CD4-positive, alpha-beta T cell (primary cell): ENCODE data around the gene BLID. TPM values are rescaled to one million over a fixed set of nuclear protein-coding genes. Genes with fewer than 3 reads are reported as not detected.

Source experiments
- ATAC-seq: fragments of 200-7000 bp; cut with Tn5 transposase; one replicate; pipeline ENCODE4 v1.10.0; 2022; ENCODE audit warnings: mild to moderate bottlenecking; ENCODE audit not compliant: poor library complexity
- CTCF ChIA-PET: fragments of 350-600 bp; sonication (Branson Sonifier 250); formaldehyde crosslinking; loops from one replicate; lab custom pipeline; 2021; ENCODE audit warnings: antibody characterized with exemption, inconsistent platforms; lab: Charles Lee
- POLR2A ChIA-PET: fragments of 350-600 bp; sonication (Branson Sonifier 250); formaldehyde crosslinking; loops from one replicate; lab custom pipeline; 2021; ENCODE audit warnings: antibody characterized with exemption, inconsistent platforms; lab: Charles Lee
- DNase-seq, 14 experiments: peaks; one replicate each; pipeline ENCODE4 v3.0.0-alpha.2; 2013 to 2020; ENCODE audit warnings: mixed read lengths in 2 of 14
- H3K27ac ChIP-seq, 2 donors: one replicate each; pipeline versions ENCODE4 v1.5.1 to v1.7.0; 2013; ENCODE audit warnings: low read length in 2 of 2, low read depth in 1 of 2, mild to moderate bottlenecking in 1 of 2
- H3K27me3 ChIP-seq, 2 experiments: 1 replicate in 1 of 2; 2 replicates in 1 of 2; pipeline versions ENCODE4 v1.6.1 to v1.7.0; 2013; ENCODE audit warnings: low read length in 2 of 2, control low read depth in 1 of 2, mild to moderate bottlenecking in 1 of 2, moderate library complexity in 1 of 2; ENCODE audit not compliant: insufficient read depth in 2 of 2, control insufficient read depth in 1 of 2
- H3K36me3 ChIP-seq: one replicate; pipeline ENCODE4 v1.6.1; 2013; ENCODE audit warnings: low read length, control low read depth; ENCODE audit not compliant: insufficient read depth
- H3K4me1 ChIP-seq: one replicate; pipeline ENCODE4 v1.6.1; 2013; ENCODE audit warnings: low read length, control low read depth; ENCODE audit not compliant: insufficient read depth
- H3K4me3 ChIP-seq: one replicate; pipeline ENCODE4 v1.5.1; 2013; ENCODE audit warnings: mild to moderate bottlenecking, low read length, moderate library complexity
- H3K9me3 ChIP-seq, 2 experiments: 1 replicate in 1 of 2; 2 replicates in 1 of 2; pipeline versions ENCODE4 v1.6.1 to v1.7.0; 2013; ENCODE audit warnings: low read length in 2 of 2, mild to moderate bottlenecking in 2 of 2, control low read depth in 1 of 2, moderate library complexity in 1 of 2; ENCODE audit not compliant: control insufficient read depth in 1 of 2, insufficient read depth in 1 of 2
- H3K27ac Mint-ChIP-seq: one replicate; pipeline ENCODE4 v1.8.0; 2020; ENCODE audit warnings: mixed read lengths
- H3K27me3 Mint-ChIP-seq: one replicate; pipeline ENCODE4 v1.8.0; 2021; ENCODE audit warnings: mixed read lengths
- H3K36me3 Mint-ChIP-seq: one replicate; pipeline ENCODE4 v1.8.0; 2021; ENCODE audit warnings: low read depth, mixed read lengths
- H3K4me1 Mint-ChIP-seq: one replicate; pipeline ENCODE4 v1.8.0; 2021; ENCODE audit warnings: low read depth, mixed read lengths
- H3K4me3 Mint-ChIP-seq: one replicate; pipeline ENCODE4 v1.8.0; 2020; ENCODE audit warnings: mild to moderate bottlenecking, mixed read lengths
- H3K9me3 Mint-ChIP-seq: one replicate; pipeline ENCODE4 v1.8.0; 2020; ENCODE audit warnings: mixed read lengths
- intact Hi-C, 2 experiments: fragments of 100-400 bp; cut with DNase I in 1 of 2; cut with micrococcal nuclease in 1 of 2; formaldehyde crosslinking; loops; one replicate each; pipeline versions ENCODE4 v1.15.1 to v1.9.0; 2023 to 2025; cut with DNase I, micrococcal nuclease
- total RNA-seq, 174 experiments: library from RNA in 2 of 174; stranded (reverse) in 2 of 174; gene quantifications; one replicate each; pipeline ENCODE4 v1.2.3 and lab custom pipeline; 2021 to 2026
- TF ChIP-seq, protein P1 (sequence below): fragments of 200-600 bp; IDR thresholded peaks from one replicate; pipeline ENCODE4 v1.8.0; 2022; ENCODE audit warnings: antibody characterized with exemption, mild to moderate bottlenecking

BLID gene
- total RNA-seq, 2 experiments from 2014 or later: not detected

DNA sequence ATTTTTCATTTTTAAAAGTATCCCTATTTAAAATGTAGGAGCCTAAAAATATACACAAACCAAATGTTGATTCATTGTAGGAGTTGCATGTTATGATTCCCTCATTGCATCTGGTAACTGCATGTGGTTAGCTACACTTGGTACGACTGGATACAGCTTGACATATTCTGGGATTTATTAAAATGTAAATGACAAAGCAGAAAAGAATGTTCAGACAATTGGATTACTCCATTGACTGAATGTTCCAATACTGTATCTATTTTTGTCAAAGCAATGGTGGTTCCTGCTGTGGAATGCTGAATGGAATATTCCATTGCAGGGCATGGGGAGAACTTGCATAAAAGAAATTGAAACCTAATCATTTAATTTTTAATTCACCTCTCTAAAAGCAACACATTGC lies 30.8 kb downstream of the BLID start:
- H3K36me3 Mint-ChIP-seq: no peaks in the 10 kb centered on the region
- H3K27ac Mint-ChIP-seq: no peak overlapping the region
- no peaks in the 10 kb centered on the region for H3K4me1 Mint-ChIP-seq
- no peaks in the 10 kb centered on the region for H3K9me3 Mint-ChIP-seq
- intact Hi-C loops: no loop called here
- no peak for ATAC-seq
- ChIA-PET POLR2A (no interaction called here), CTCF (no interaction called here)
- H3K4me3 Mint-ChIP-seq: no peak overlapping the region
- TF ChIP-seq, protein P1, sequence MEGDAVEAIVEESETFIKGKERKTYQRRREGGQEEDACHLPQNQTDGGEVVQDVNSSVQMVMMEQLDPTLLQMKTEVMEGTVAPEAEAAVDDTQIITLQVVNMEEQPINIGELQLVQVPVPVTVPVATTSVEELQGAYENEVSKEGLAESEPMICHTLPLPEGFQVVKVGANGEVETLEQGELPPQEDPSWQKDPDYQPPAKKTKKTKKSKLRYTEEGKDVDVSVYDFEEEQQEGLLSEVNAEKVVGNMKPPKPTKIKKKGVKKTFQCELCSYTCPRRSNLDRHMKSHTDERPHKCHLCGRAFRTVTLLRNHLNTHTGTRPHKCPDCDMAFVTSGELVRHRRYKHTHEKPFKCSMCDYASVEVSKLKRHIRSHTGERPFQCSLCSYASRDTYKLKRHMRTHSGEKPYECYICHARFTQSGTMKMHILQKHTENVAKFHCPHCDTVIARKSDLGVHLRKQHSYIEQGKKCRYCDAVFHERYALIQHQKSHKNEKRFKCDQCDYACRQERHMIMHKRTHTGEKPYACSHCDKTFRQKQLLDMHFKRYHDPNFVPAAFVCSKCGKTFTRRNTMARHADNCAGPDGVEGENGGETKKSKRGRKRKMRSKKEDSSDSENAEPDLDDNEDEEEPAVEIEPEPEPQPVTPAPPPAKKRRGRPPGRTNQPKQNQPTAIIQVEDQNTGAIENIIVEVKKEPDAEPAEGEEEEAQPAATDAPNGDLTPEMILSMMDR: no peak
- no peaks in the 10 kb centered on the region for H3K9me3 ChIP-seq
- DNase-seq: no peak
- no peak overlapping the region for H3K4me3 ChIP-seq
- H3K27me3 Mint-ChIP-seq: peaks cover 2% of the 10 kb centered on the region
- no peaks in the 10 kb centered on the region for H3K4me1 ChIP-seq
- no peak overlapping the region for H3K27ac ChIP-seq
- H3K27me3 ChIP-seq: no peaks in the 10 kb centered on the region
- no peaks in the 10 kb centered on the region for H3K36me3 ChIP-seq

DNA sequence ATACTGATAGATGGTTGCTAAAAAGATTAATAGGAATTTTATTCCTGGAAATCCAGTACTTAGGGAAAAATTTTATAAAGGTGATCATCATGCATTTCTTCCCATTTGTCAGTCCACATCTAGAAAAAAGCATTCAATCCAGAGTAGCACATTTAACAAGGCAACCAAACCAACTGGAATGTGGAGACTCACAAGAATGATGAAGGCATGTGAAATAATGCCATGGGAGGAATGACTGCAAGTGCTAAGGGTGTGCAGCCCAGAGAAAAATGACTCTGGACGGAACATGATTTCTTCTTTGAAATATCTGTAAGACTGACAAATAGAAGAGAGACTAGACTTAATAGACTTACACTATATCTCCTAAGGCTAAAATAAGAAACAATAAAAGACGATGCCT lies 33.8 kb downstream of the BLID start:
- TF ChIP-seq, protein P1: no peak
- Histone ChIP-seq H3K27ac (no peak overlapping the region), H3K9me3 (no peaks in the 10 kb centered on the region), H3K36me3 (no peaks in the 10 kb centered on the region), H3K4me3 (no peak overlapping the region), H3K27me3 (no peaks in the 10 kb centered on the region), H3K4me1 (no peaks in the 10 kb centered on the region)
- ChIA-PET POLR2A (no interaction called here), CTCF (no interaction called here)
- Mint-ChIP-seq H3K27ac (no peak overlapping the region), H3K36me3 (no peaks in the 10 kb centered on the region), H3K4me1 (no peaks in the 10 kb centered on the region), H3K4me3 (no peak overlapping the region), H3K9me3 (no peaks in the 10 kb centered on the region), H3K27me3 (peaks cover 12% of the 10 kb centered on the region)
- ATAC-seq: no peak
- intact Hi-C loops: no loop called here
- no peak for DNase-seq

DNA sequence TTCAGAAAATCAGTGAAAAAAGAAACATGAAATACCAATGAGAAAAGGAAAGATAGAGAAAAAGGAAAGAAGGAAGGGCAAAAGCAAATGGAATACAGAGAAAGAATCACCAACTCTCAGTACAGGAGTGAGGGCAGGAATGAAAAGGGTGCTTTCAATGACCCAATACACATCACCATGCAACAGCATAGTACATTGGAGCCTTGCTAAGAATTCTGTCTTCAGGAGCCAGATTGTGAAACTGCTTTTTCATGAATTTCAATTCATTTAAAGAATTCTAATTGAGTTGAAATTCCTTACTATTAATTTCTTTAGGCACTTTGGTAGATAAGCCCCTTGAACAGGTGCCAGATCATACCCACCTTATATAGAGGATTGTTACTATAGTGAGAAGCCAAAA lies 34.9 kb downstream of the BLID start:
- TF ChIP-seq, protein P1: no peak
- ATAC-seq (no peak), DNase-seq (no peak)
- no peak overlapping the region for H3K27ac ChIP-seq
- Mint-ChIP-seq H3K27me3 (peaks cover 12% of the 10 kb centered on the region), H3K9me3 (no peaks in the 10 kb centered on the region), H3K27ac (no peak overlapping the region), H3K36me3 (no peaks in the 10 kb centered on the region), H3K4me3 (no peak overlapping the region), H3K4me1 (no peaks in the 10 kb centered on the region)
- intact Hi-C loops: no loop called here
- H3K9me3 ChIP-seq: no peaks in the 10 kb centered on the region
- H3K27me3 ChIP-seq: no peaks in the 10 kb centered on the region
- POLR2A ChIA-PET: no interaction called here
- no peaks in the 10 kb centered on the region for H3K36me3 ChIP-seq
- H3K4me1 ChIP-seq: no peaks in the 10 kb centered on the region
- H3K4me3 ChIP-seq: no peak overlapping the region
- CTCF ChIA-PET: no interaction called here
